ENCODE data around the gene SLC7A14.

GRCh38 chr3:170458285-170458684, 127.6 kb downstream of the SLC7A14 start:
- TF ChIP-seq CTCF (IDR thresholded peaks at IDR 0.05; ENCODE audit: insufficient read depth, low read depth, low read length): no peak
- TF ChIP-seq EZH2 (IDR thresholded peaks at IDR 0.05; ENCODE audit: insufficient read depth, low read length): no peak
